Immature natural killer cell (primary cell): ENCODE data around the gene MMP27. TPM values are rescaled to one million over a fixed set of nuclear protein-coding genes. Genes with fewer than 3 reads are reported as not detected.

Experiments
- polyA plus RNA-seq, 3 donors: library from polyadenylated mRNA; unstranded; fragments of 300-500 nt; fragmentation: Illumina TruSeq; gene quantifications; one replicate each; pipeline ENCODE4 v1.2.3, GENCODE V29; 2021

The MMP27 gene
- polyA plus RNA-seq, 3 donors from 2014 or later, result not detected

Other genes starting within 250 kb of the MMP27 start
- gene MMP7, start 175.0 kb downstream of the MMP27 start, polyA plus RNA-seq, result not detected
- not detected for gene MMP20, start 80.4 kb downstream of the MMP27 start, polyA plus RNA-seq
- gene MMP8, start 19.2 kb upstream of the MMP27 start, polyA plus RNA-seq, result not detected
- not detected for gene MMP10, start 74.9 kb upstream of the MMP27 start, polyA plus RNA-seq
- gene MMP1, start 92.4 kb upstream of the MMP27 start, polyA plus RNA-seq, result not detected
- not detected for gene MMP3, start 137.8 kb upstream of the MMP27 start, polyA plus RNA-seq
- not detected for gene MMP12, start 169.2 kb upstream of the MMP27 start, polyA plus RNA-seq
- not detected for gene MMP13, start 250.0 kb upstream of the MMP27 start, polyA plus RNA-seq